Measurements from ENCODE around the gene FBH1. TPM values are rescaled to one million over a fixed set of nuclear protein-coding genes. Genes with fewer than 3 reads are reported as not detected.
"Not testable (repeated sequence)": the region's sequence is repeated elsewhere in the genome, so short reads cannot be mapped to it uniquely, and the experiment has no call there.

FBH1 gene
- total RNA-seq, 2 experiments from 2014 or later, result 62.6 to 64.4 TPM

DNA sequence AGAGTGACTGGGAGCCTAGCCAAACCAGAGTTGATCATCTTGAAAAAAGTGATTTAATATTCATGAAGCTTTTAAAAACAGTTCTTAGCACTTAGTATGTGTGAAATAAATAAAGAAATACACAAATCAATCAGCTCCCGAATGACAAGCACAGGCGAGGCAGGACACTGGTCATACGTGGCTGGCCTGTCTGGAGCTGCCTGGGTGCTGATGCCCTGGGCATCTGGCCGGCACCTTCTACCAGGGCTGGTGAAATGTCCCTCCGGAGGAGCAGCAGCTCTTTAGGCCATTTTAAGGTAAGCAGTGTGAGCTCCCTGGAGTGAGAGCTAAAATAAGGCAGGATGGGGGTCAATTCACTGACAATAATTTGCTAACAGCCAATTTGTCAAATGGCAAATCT, 63.6 kb downstream of the FBH1 start:
- Mint-ChIP-seq H3K36me3 (ENCODE audit: low read depth) (peaks cover 22% of the 10 kb centered on the region), H3K27me3 (ENCODE audit: low read depth) (no peaks in the 10 kb centered on the region), H3K4me3 (no peak overlapping the region), H3K4me1 (ENCODE audit: low read depth) (no peaks in the 10 kb centered on the region), H3K27ac (no peak overlapping the region), H3K9me3 (ENCODE audit: insufficient read depth) (no peaks in the 10 kb centered on the region)
- CTCF ChIA-PET, result interaction anchor here (1.1 kb wide), 1 partner anchor 137 kb away, joined by 3 read pairs; no protein-coding TSS in a partner anchor
- POLR2A ChIA-PET, result interaction anchor here (0.6 to 1.2 kb wide), 2 partner anchors 22 to 84 kb away, joined by 3 read pairs; no protein-coding TSS in a partner anchor
- no peak for ATAC-seq
- DNase-seq, result no peak

DNA sequence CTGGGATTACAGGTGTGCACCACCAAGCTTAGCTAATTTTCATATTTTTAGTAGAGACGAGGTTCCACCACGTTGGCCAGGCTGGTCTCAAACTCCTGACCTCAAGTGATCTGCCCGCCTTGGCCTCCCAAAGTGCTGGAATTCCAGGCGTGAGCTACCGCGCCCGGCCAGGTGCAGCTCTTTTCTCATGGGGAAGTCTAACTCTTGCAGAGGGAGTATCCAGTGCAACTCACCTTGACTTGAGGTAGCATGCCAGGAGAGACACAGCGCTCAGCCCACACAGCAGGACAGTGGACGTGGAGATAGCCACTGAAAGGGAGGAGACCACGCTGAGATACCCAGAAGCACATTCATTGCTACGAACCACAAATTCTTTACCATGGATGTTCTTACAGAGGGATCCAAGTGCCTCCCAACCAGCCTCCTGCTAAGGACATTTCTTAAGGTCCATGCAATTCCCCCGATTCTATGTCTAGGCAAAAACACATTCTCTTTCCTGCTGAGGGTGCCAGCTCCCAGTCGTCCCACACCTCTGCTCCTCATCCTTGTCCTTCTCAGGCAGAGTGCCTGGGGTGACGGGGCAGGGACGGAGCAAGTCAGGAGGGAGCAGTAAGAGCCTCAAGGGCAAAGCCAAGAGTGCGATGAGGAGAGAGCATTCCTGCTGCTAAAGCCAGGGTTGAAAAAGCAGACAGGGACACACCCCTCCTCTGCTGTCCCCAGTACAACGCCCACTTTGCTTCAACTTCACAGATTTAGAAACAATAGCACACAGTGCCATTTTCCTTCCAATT, 66.3 kb downstream of the FBH1 start:
- no peaks in the 10 kb centered on the region for H3K9me3 Mint-ChIP-seq (ENCODE audit: insufficient read depth)
- ATAC-seq (no peak), DNase-seq (no peak)
- peaks cover 41% of the 10 kb centered on the region for H3K36me3 Mint-ChIP-seq (ENCODE audit: low read depth)
- H3K27ac Mint-ChIP-seq, result no peak overlapping the region
- ChIA-PET POLR2A (no interaction called here), CTCF (no interaction called here)
- no peak overlapping the region for H3K4me3 Mint-ChIP-seq
- no peaks in the 10 kb centered on the region for H3K4me1 Mint-ChIP-seq (ENCODE audit: low read depth)
- no peaks in the 10 kb centered on the region for H3K27me3 Mint-ChIP-seq (ENCODE audit: low read depth)

DNA sequence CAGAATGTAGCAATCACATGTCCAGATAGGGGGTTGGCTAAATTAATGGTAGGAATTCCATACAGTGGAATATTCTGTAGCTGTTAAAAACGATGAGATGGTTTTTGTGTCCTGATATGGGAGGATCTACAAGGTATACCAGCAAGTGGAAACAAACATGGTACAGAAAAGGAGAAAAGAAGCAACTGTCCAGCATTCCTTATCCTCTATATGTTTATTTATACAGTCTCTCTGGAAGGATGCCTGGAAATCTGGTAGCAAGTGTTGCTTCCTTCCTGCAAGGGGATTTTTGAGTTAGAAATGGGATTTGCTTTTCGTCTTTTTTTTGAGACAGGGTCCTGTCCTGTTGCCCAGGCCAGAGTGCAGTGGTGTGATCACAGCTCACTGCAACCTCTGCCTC, 68.0 kb downstream of the FBH1 start:
- Mint-ChIP-seq H3K4me3 (no peak overlapping the region), H3K4me1 (ENCODE audit: low read depth) (no peaks in the 10 kb centered on the region), H3K9me3 (ENCODE audit: insufficient read depth) (no peaks in the 10 kb centered on the region), H3K36me3 (ENCODE audit: low read depth) (peaks cover 44% of the 10 kb centered on the region), H3K27ac (no peak overlapping the region), H3K27me3 (ENCODE audit: low read depth) (no peaks in the 10 kb centered on the region)
- DNase-seq (no peak), ATAC-seq (no peak)
- ChIA-PET CTCF (no interaction called here), POLR2A (no interaction called here)

DNA sequence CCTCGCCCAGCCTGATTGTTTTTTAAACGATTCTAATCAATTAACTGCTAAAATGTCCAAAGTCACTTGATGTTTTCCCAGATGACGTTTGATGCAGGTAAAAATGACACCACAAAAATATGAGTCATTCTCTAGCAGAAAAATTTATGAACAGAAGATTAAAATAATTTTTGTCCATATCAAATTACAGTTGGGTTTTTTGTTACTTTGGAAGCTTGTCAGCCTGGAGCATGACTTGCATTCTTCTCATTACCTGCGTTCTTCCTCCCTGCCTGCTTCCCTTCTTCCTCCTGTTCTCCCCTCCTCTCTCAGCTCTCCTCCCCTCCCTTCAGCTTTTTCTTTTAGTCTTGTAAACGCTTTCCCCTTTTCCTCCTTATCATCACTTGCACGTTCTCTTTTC, 68.6 kb downstream of the FBH1 start:
- H3K27me3 Mint-ChIP-seq (ENCODE audit: low read depth), result no peaks in the 10 kb centered on the region
- peaks cover 2% of the 10 kb centered on the region for H3K4me1 Mint-ChIP-seq (ENCODE audit: low read depth)
- POLR2A ChIA-PET, result no interaction called here
- no peak overlapping the region for H3K4me3 Mint-ChIP-seq
- CTCF ChIA-PET, result interaction anchor here (0.7 kb wide), 1 partner anchor 18 kb away, joined by 3 read pairs; no protein-coding TSS in a partner anchor
- no peaks in the 10 kb centered on the region for H3K9me3 Mint-ChIP-seq (ENCODE audit: insufficient read depth)
- DNase-seq (no peak), ATAC-seq (no peak)
- no peak overlapping the region for H3K27ac Mint-ChIP-seq
- H3K36me3 Mint-ChIP-seq (ENCODE audit: low read depth), result peaks cover 44% of the 10 kb centered on the region

DNA sequence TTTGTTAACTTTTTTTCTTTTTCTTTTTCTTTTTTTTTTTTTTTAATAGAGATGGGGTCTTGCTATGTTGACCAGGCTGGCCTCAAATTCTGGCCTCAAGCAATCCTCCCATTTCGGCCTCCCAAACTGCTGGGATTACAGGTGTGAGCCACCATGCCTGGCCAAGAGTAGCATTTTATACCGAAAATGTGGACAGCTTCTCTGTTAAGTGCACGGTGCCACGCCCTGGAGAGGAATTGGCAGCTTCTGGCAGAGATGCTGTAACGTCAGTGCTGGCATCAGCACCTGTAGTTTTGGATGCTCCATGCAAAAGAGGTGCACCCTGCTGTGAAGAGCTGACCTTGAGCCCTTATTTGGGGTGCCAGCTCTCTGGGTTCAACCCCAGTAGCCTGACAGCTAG, 69.1 kb downstream of the FBH1 start:
- ChIA-PET POLR2A (no interaction called here), CTCF (interaction anchor here (0.7 kb wide), 1 partner anchor 17 kb away, joined by 3 read pairs; no protein-coding TSS in a partner anchor)
- no peaks in the 10 kb centered on the region for H3K9me3 Mint-ChIP-seq (ENCODE audit: insufficient read depth)
- H3K36me3 Mint-ChIP-seq (ENCODE audit: low read depth), result peaks cover 44% of the 10 kb centered on the region
- no peak overlapping the region for H3K4me3 Mint-ChIP-seq
- H3K27ac Mint-ChIP-seq, result no peak overlapping the region
- DNase-seq (no peak), ATAC-seq (no peak)
- H3K4me1 Mint-ChIP-seq (ENCODE audit: low read depth), result peaks cover 4% of the 10 kb centered on the region
- H3K27me3 Mint-ChIP-seq (ENCODE audit: low read depth), result no peaks in the 10 kb centered on the region

DNA sequence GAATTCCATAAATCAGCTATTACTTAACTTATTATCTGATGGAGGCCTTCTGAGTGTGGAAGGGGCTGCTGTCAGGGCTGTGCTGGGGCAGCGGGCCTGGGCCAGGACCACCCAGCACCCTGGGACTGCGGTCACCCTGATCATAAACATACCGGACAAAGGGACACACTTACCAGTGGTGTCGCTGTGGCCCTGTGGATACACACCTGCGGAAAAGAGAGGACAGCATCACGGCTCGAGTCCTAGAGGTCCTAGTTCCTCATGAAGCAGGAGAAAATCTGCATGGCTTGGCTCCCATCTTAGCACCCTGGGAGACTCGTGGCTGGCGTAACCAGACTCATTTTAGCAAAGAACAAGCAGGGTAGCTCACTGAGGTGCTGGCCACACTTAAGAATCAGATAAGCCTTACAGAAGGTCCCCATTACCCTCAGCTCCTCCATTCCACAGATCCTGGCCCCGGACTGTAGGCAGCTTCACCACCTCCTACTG, 69.6 kb downstream of the FBH1 start:
- DNase-seq, result no peak
- CTCF ChIA-PET, result no interaction called here
- H3K4me1 Mint-ChIP-seq (ENCODE audit: low read depth), result peaks cover 4% of the 10 kb centered on the region
- peaks cover 44% of the 10 kb centered on the region for H3K36me3 Mint-ChIP-seq (ENCODE audit: low read depth)
- H3K27ac Mint-ChIP-seq, result no peak overlapping the region
- no peaks in the 10 kb centered on the region for H3K27me3 Mint-ChIP-seq (ENCODE audit: low read depth)
- no peaks in the 10 kb centered on the region for H3K9me3 Mint-ChIP-seq (ENCODE audit: insufficient read depth)
- POLR2A ChIA-PET, result no interaction called here
- no peak overlapping the region for H3K4me3 Mint-ChIP-seq
- no peak for ATAC-seq

DNA sequence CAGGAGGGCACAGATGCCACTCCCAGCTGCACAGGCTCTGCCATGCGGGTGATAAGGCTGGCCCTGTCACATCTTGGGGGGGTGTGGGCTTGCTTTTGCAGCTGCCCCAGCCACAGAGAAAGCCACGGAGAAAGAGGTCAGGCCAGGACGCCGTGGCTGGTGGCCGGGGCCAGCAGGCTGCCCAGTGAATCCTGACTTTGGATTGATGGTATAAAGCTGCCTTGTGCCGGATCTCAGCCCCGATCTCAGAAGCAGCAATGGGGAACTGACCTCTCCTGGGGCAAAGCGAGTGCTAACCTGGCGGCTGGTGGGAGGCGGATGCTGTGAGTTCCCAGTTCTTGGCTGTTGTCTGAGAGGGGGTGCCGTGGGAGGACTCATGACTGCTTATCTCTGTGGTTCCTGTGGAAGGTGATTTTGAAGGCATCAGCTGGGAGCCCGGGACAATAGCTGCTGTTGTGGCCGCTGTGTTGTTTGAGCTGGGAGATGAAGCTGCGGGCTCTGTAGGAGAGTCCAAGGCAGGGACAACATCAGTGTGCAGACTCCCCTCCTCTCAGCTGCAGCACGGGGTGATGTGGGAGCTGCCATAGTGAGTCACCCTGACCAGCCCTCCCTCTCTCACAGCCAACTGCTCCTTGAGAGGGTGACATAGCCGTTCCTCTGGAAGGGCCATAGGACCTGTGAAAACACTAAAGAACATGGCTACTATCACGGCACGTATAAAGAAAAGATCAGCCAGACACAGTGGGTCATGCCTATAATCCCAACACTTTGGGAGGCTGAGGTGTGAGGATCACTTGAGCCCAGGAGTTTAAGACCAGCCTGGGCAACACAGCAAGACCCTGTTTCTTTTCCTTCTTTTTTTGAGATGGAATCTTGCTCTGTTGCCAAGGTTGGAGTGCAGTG, 70.3 kb downstream of the FBH1 start:
- ChIA-PET POLR2A (no interaction called here), CTCF (no interaction called here)
- peaks cover 4% of the 10 kb centered on the region for H3K4me1 Mint-ChIP-seq (ENCODE audit: low read depth)
- H3K4me3 Mint-ChIP-seq, result no peak overlapping the region
- ATAC-seq (no peak), DNase-seq (no peak)
- H3K27ac Mint-ChIP-seq, result no peak overlapping the region
- no peaks in the 10 kb centered on the region for H3K9me3 Mint-ChIP-seq (ENCODE audit: insufficient read depth)
- peaks cover 46% of the 10 kb centered on the region for H3K36me3 Mint-ChIP-seq (ENCODE audit: low read depth)
- no peaks in the 10 kb centered on the region for H3K27me3 Mint-ChIP-seq (ENCODE audit: low read depth)

DNA sequence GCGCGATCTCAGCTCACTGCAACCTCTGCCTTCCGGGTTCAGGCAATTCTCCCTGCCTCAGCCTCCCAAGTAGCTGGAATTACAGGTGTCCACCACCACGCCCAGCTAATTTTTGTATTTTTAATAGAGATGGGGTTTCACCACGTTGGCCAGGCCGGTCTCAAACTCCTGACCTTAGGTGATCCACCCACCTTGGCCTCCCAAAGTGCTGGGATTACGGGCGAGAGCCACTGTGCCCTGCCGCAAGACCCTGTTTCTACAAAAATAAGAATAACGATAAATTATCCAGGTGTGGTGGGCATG, 70.9 kb downstream of the FBH1 start:
- H3K27me3 Mint-ChIP-seq (ENCODE audit: low read depth); CTCF ChIA-PET; H3K9me3 Mint-ChIP-seq (ENCODE audit: insufficient read depth); ATAC-seq; H3K27ac Mint-ChIP-seq; POLR2A ChIA-PET; H3K4me3 Mint-ChIP-seq; H3K4me1 Mint-ChIP-seq (ENCODE audit: low read depth); DNase-seq: not testable (repeated sequence)
- peaks cover 47% of the 10 kb centered on the region for H3K36me3 Mint-ChIP-seq (ENCODE audit: low read depth)

DNA sequence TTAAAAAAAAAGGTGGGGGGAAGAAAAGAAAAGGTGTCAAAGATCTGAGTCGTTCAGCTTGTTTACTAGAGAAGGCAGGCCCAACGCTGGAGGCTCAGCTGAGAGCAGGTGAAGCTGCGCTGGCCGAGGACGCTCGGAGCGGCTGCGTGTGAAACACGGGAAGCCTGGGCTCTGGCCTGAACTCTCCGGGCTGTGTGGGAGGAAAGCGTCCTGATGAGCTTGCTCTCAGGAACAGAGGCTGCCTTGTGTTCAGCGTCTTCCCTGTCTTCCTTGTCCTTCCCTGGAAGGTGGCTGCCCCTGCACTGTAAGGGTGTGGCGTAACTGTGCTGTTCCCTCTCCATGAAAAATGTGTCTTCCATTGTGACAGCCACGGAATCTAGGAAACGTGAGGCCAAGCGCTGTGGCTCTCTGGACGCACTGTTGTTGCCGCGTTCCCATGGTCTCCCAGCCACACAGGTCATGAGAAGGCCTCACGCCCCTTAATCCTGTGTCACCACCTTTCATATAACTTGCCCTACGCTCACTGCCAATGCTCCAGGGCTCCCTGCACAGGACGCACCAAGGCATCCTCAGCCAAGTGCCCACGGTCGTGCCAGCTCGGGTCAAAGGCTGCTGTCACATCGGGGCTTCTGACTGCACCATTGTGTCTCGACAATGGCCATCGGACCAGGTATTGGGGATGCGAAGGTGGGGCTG, 71.5 kb downstream of the FBH1 start:
- Mint-ChIP-seq H3K4me1 (ENCODE audit: low read depth) (peaks cover 4% of the 10 kb centered on the region), H3K27ac (no peak overlapping the region), H3K27me3 (ENCODE audit: low read depth) (no peaks in the 10 kb centered on the region), H3K36me3 (ENCODE audit: low read depth) (peaks cover 49% of the 10 kb centered on the region), H3K4me3 (no peak overlapping the region), H3K9me3 (ENCODE audit: insufficient read depth) (no peaks in the 10 kb centered on the region)
- POLR2A ChIA-PET, result no interaction called here
- DNase-seq (no peak), ATAC-seq (no peak)
- CTCF ChIA-PET, result no interaction called here

DNA sequence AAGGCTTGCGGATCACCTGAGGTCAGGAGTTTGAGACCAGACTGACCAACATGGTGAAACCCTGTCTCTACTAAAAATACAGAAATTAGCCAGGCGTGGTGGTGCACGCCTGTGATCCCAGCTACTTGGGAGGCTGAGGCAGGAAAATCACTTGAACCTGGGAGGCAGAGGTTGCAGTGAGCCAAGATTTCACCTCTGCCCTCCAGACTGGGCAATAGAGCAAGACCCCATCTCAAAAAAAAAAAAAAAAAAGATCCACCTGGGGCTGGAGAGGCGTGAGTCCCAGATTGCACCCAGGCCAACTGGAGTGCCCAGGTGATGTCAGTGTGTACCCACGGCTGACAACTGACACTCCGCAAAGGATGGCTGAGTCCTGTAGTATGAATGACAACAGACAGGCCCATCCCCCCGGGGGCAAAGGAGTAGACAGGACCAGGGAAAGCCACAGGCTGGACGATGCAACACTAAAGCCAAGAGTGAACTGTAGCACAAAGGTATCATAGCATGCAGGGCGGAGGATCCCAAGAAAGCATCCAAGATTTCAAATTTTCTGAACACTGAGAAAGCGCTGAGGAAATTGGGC, 72.4 kb downstream of the FBH1 start:
- H3K4me3 Mint-ChIP-seq; H3K9me3 Mint-ChIP-seq (ENCODE audit: insufficient read depth); H3K4me1 Mint-ChIP-seq (ENCODE audit: low read depth); CTCF ChIA-PET; H3K27ac Mint-ChIP-seq; DNase-seq; ATAC-seq; H3K27me3 Mint-ChIP-seq (ENCODE audit: low read depth); POLR2A ChIA-PET: not testable (repeated sequence)
- peaks cover 47% of the 10 kb centered on the region for H3K36me3 Mint-ChIP-seq (ENCODE audit: low read depth)

DNA sequence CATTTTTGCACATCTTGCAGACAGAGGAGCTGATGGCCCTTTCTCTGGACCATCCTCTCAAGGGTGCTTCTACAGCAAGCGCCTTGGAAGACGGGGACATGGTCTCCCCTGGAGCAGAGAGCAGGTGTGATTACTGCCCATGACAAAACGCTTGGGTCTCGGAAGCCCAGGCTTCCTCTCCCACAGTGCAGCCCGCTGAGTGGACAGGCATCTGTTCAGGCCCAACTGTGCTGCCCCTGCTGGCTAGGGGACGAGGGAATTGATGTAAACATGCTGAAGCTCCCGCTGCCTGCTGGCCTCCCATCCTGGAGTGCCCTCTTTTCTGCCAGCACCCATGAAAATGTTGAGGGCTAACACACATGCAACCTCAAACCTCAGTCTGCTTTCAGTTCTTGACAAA, 73.0 kb downstream of the FBH1 start:
- H3K27me3 Mint-ChIP-seq (ENCODE audit: low read depth), result no peaks in the 10 kb centered on the region
- H3K4me3 Mint-ChIP-seq, result no peak overlapping the region
- H3K27ac Mint-ChIP-seq, result no peak overlapping the region
- CTCF ChIA-PET, result no interaction called here
- no peaks in the 10 kb centered on the region for H3K9me3 Mint-ChIP-seq (ENCODE audit: insufficient read depth)
- POLR2A ChIA-PET, result no interaction called here
- no peak for ATAC-seq
- DNase-seq, result no peak
- peaks cover 4% of the 10 kb centered on the region for H3K4me1 Mint-ChIP-seq (ENCODE audit: low read depth)
- peaks cover 50% of the 10 kb centered on the region for H3K36me3 Mint-ChIP-seq (ENCODE audit: low read depth)

All from activated CD8-positive, alpha-beta T cell treated with anti-CD3 and anti-CD28 coated beads, Interleukin-2, amount 10 ng/mL, durations not matched to agents 7 days and 5 days (primary cell).